SK-N-SH treated with all-trans-retinoic acid at 6 μM for 48 hours (cell line): ENCODE measurements around the gene NSG1.

Experiments
- ATAC-seq: fragments of 200-7000 bp; cut with Tn5 transposase; 3 replicates; pipeline ENCODE4 v1.9.1; 2020; ENCODE audit warnings: mild to moderate bottlenecking, moderate library complexity
- ARNTL ChIP-seq: fragments of 450-650 bp; formaldehyde crosslinking; IDR thresholded peaks from 2 replicates; pipeline ENCODE4 v1.5.0; 2020; ENCODE audit warnings: low read depth, mild to moderate bottlenecking, moderate library complexity, borderline replicate concordance
- BACH2 ChIP-seq: fragments of 250-450 bp; sonication (Bioruptor Pico); IDR thresholded peaks from 2 replicates; pipeline ENCODE4 v1.9.0; 2021; ENCODE audit warnings: mild to moderate bottlenecking, borderline replicate concordance
- CSDC2 ChIP-seq: fragments of 250-450 bp; sonication (Bioruptor Pico); IDR thresholded peaks from 2 replicates; pipeline ENCODE4 v1.5.0; 2020; ENCODE audit warnings: mild to moderate bottlenecking, moderate library complexity
- CSRNP3 ChIP-seq: fragments of 250-450 bp; sonication (Bioruptor Pico); IDR thresholded peaks from 2 replicates; pipeline ENCODE4 v1.5.1; 2021; ENCODE audit warnings: mild to moderate bottlenecking, moderate library complexity
- ESRRG ChIP-seq: fragments of 250-450 bp; sonication (Bioruptor Pico); IDR thresholded peaks from 2 replicates; pipeline ENCODE4 v1.6.1; 2021; ENCODE audit warnings: mild to moderate bottlenecking
- GLIS3 ChIP-seq: fragments of 250-450 bp; sonication (Bioruptor Pico); IDR thresholded peaks from 2 replicates; pipeline ENCODE4 v1.5.0; 2020; ENCODE audit warnings: mild to moderate bottlenecking, moderate library complexity
- OSR1 ChIP-seq: fragments of 250-450 bp; sonication (Bioruptor Pico); IDR thresholded peaks from 2 replicates; pipeline ENCODE4 v1.8.0; 2022; ENCODE audit warnings: moderate library complexity, mild to moderate bottlenecking, inconsistent platforms
- PPARA ChIP-seq: fragments of 250-450 bp; sonication (Bioruptor Pico); IDR thresholded peaks from 2 replicates; pipeline ENCODE4 v1.5.0; 2020; ENCODE audit warnings: mild to moderate bottlenecking, borderline replicate concordance
- RARB ChIP-seq: fragments of 250-450 bp; sonication (Bioruptor Pico); IDR thresholded peaks from 2 replicates; pipeline ENCODE4 v1.8.0; 2021; ENCODE audit warnings: mild to moderate bottlenecking, moderate library complexity
- SNAI2 ChIP-seq: fragments of 250-450 bp; sonication (Bioruptor Pico); IDR thresholded peaks from 2 replicates; pipeline ENCODE4 v1.5.0; 2020; ENCODE audit warnings: mild to moderate bottlenecking, moderate library complexity
- TCF4 ChIP-seq: fragments of 250-450 bp; sonication (Bioruptor Pico); IDR thresholded peaks from 2 replicates; pipeline ENCODE4 v1.8.0; 2021; ENCODE audit warnings: mild to moderate bottlenecking, moderate library complexity, borderline replicate concordance
- TOX ChIP-seq: fragments of 250-450 bp; sonication (Bioruptor Pico); IDR thresholded peaks from 2 replicates; pipeline ENCODE4 v1.8.0; 2021; ENCODE audit warnings: mild to moderate bottlenecking, moderate library complexity, borderline replicate concordance
- TSHZ2 ChIP-seq: fragments of 250-450 bp; sonication (Bioruptor Pico); IDR thresholded peaks from 2 replicates; pipeline ENCODE4 v1.5.0; 2020; ENCODE audit warnings: mild to moderate bottlenecking, moderate library complexity
- ZC3H10 ChIP-seq: fragments of 250-450 bp; sonication (Bioruptor Pico); IDR thresholded peaks from 2 replicates; pipeline ENCODE4 v1.5.1; 2021; ENCODE audit warnings: mild to moderate bottlenecking, moderate library complexity
- ZFP3 ChIP-seq: fragments of 250-450 bp; sonication (Bioruptor Pico); IDR thresholded peaks from 2 replicates; pipeline ENCODE4 v1.5.0; 2020; ENCODE audit warnings: mild to moderate bottlenecking, moderate library complexity
- ZFP30 ChIP-seq: fragments of 450-650 bp; formaldehyde crosslinking; IDR thresholded peaks from 2 replicates; pipeline ENCODE4 v1.5.0; 2022; ENCODE audit warnings: mild to moderate bottlenecking, moderate library complexity
- ZNF565 ChIP-seq: fragments of 450-650 bp; formaldehyde crosslinking; conservative IDR thresholded peaks from 2 replicates; pipeline ENCODE4 v1.5.0; 2020; ENCODE audit warnings: low read depth, mild to moderate bottlenecking, moderate library complexity
- ZNF8 ChIP-seq: fragments of 450-650 bp; formaldehyde crosslinking; IDR thresholded peaks from 2 replicates; pipeline ENCODE4 v1.5.0; 2020; ENCODE audit warnings: mild to moderate bottlenecking, moderate library complexity
- TF ChIP-seq, protein P1 (sequence below): fragments of 250-450 bp; sonication (Bioruptor Pico); IDR thresholded peaks from 2 replicates; pipeline ENCODE4 v1.8.0; 2020; ENCODE audit warnings: mild to moderate bottlenecking, moderate library complexity, borderline replicate concordance
- TF ChIP-seq, protein P2 (sequence below): fragments of 250-450 bp; sonication (Bioruptor Pico); IDR thresholded peaks from 2 replicates; pipeline ENCODE4 v1.5.1; 2020; ENCODE audit warnings: low read depth, mild to moderate bottlenecking, moderate library complexity
- TF ChIP-seq, protein P3 (sequence below): fragments of 250-450 bp; sonication (Bioruptor Pico); IDR thresholded peaks from 2 replicates; pipeline ENCODE4 v1.8.0; 2021; ENCODE audit warnings: low read depth, mild to moderate bottlenecking, moderate library complexity, borderline replicate concordance

NSG1 gene

DNA sequence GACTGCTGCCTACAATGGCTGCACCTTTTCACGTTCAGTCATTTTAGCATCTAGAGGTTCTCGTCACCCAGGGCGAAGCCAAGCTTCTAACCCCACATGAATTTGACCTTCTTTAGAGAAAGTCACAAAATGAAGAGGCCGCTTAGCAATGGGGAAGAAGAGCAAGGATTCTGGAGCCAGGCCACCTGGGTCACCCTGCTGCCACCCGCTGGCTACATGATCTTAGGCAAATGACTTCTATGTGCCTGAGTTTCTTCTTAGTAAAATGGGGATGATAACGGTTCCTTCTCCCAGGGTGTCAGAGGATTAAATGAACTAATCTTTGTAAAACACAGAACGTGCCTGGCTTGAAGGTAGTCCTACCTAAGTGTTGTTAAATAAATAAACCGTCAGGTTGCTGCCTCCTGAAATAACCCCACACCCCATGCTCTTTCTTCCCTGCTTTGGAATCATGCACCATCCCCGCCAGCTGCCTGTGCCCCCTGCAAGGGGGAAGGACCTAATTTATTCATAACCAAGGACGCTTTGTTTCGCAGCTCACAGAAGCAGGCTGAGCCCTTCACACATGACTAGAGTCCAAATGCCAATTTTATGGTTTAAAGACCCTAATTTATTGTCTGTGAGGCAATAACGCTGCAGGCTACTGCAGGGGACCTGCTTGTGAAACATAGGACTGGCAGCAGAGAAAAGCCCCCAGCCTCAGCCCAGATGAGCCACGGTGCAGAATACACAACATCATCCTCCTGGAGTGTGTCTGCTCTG is 28.6 kb upstream of the NSG1 start:
- TF ChIP-seq OSR1 (CRISPR knock-in tag) (no peak), ARNTL (no peak), ZNF8 (CRISPR knock-in tag) (no peak), ZFP30 (CRISPR knock-in tag) (no peak), CSRNP3 (CRISPR knock-in tag) (no peak), ZNF565 (CRISPR knock-in tag) (no peak), TOX (CRISPR knock-in tag) (no peak), SNAI2 (CRISPR knock-in tag) (no peak), CSDC2 (no peak)
- TF ChIP-seq, protein P1, sequence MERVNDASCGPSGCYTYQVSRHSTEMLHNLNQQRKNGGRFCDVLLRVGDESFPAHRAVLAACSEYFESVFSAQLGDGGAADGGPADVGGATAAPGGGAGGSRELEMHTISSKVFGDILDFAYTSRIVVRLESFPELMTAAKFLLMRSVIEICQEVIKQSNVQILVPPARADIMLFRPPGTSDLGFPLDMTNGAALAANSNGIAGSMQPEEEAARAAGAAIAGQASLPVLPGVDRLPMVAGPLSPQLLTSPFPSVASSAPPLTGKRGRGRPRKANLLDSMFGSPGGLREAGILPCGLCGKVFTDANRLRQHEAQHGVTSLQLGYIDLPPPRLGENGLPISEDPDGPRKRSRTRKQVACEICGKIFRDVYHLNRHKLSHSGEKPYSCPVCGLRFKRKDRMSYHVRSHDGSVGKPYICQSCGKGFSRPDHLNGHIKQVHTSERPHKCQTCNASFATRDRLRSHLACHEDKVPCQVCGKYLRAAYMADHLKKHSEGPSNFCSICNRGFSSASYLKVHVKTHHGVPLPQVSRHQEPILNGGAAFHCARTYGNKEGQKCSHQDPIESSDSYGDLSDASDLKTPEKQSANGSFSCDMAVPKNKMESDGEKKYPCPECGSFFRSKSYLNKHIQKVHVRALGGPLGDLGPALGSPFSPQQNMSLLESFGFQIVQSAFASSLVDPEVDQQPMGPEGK (CRISPR knock-in tag): no peak
- TF ChIP-seq, protein P2, sequence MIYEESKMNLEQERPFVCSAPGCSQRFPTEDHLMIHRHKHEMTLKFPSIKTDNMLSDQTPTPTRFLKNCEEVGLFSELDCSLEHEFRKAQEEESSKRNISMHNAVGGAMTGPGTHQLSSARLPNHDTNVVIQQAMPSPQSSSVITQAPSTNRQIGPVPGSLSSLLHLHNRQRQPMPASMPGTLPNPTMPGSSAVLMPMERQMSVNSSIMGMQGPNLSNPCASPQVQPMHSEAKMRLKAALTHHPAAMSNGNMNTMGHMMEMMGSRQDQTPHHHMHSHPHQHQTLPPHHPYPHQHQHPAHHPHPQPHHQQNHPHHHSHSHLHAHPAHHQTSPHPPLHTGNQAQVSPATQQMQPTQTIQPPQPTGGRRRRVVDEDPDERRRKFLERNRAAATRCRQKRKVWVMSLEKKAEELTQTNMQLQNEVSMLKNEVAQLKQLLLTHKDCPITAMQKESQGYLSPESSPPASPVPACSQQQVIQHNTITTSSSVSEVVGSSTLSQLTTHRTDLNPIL: no peak
- TF ChIP-seq, protein P3, sequence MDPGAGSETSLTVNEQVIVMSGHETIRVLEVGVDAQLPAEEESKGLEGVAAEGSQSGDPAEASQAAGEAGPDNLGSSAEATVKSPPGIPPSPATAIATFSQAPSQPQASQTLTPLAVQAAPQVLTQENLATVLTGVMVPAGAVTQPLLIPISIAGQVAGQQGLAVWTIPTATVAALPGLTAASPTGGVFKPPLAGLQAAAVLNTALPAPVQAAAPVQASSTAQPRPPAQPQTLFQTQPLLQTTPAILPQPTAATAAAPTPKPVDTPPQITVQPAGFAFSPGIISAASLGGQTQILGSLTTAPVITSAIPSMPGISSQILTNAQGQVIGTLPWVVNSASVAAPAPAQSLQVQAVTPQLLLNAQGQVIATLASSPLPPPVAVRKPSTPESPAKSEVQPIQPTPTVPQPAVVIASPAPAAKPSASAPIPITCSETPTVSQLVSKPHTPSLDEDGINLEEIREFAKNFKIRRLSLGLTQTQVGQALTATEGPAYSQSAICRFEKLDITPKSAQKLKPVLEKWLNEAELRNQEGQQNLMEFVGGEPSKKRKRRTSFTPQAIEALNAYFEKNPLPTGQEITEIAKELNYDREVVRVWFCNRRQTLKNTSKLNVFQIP (CRISPR knock-in tag): no peak
- ATAC-seq: no peak

DNA sequence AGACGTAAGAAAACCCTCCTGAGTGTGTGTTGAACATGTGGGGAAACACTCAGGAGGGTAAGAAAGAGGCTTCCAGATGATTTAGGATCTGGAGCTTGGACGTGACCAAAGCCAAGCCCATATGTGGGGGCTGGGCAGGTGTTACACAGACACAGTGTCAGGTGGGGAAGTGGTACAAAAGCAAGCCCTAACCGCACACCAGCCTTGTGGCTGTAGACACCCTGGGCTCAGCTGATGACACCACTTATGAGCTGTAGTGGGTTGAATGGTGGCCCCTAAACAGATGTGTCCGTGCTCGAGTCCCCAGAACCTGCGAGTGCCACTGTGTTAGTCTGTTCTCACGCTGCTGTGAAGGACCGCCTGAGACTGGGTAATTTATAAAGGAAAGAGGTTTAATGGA is 25.0 kb upstream of the NSG1 start:
- no peak for ATAC-seq
- no peak for TF ChIP-seq ZNF8 (CRISPR knock-in tag)
- TF ChIP-seq ZNF565 (CRISPR knock-in tag): no peak
- TF ChIP-seq, protein P1 (CRISPR knock-in tag): no peak
- TF ChIP-seq CSRNP3 (CRISPR knock-in tag): no peak
- no peak for TF ChIP-seq TSHZ2 (CRISPR knock-in tag)
- TF ChIP-seq PPARA (CRISPR knock-in tag): no peak
- TF ChIP-seq ZFP30 (CRISPR knock-in tag): no peak
- TF ChIP-seq ARNTL: no peak
- no peak for TF ChIP-seq ZFP3
- no peak for TF ChIP-seq RARB (CRISPR knock-in tag)
- TF ChIP-seq GLIS3 (CRISPR knock-in tag): no peak
- TF ChIP-seq OSR1 (CRISPR knock-in tag): no peak
- no peak for TF ChIP-seq BACH2 (CRISPR knock-in tag)
- no peak for TF ChIP-seq ESRRG (CRISPR knock-in tag)
- TF ChIP-seq, protein P2: no peak
- TF ChIP-seq ZC3H10 (CRISPR knock-in tag): no peak
- no peak for TF ChIP-seq TCF4 (CRISPR knock-in tag)
- TF ChIP-seq SNAI2 (CRISPR knock-in tag): no peak
